ENCODE results near the gene C2orf69.

GRCh38 chr2:199951023-199951422 is 39.9 kb downstream of the C2orf69 start:
- TF ChIP-seq BRCA1 (CRISPR knock-in tag; IDR thresholded peaks at IDR 0.05) (no peak), EZH2 (conservative IDR thresholded peaks at IDR 0.05; ENCODE audit: low read depth, low read length) (no peak), CTCF (CRISPR knock-in tag; IDR thresholded peaks at IDR 0.05) (no peak), ZNF704 (CRISPR knock-in tag; IDR thresholded peaks at IDR 0.05; ENCODE audit: borderline replicate concordance) (no peak), ASH2L (IDR thresholded peaks at IDR 0.05; ENCODE audit: insufficient read length, low read depth, low read length) (no peak), USF2 (IDR thresholded peaks at IDR 0.05; ENCODE audit: low read depth, low read length) (no peak), USF2 (CRISPR knock-in tag; IDR thresholded peaks at IDR 0.05; ENCODE audit: borderline replicate concordance) (no peak), ARNTL (CRISPR knock-in tag; IDR thresholded peaks at IDR 0.05) (no peak)

Measured in HepG2 (cell line).